ENCODE results near the gene SNAPC4. TPM values are rescaled to one million over a fixed set of nuclear protein-coding genes. Genes with fewer than 3 reads are reported as not detected.

The SNAPC4 gene
- polyA plus RNA-seq, 1 of the 3 experiments (the other 2 are of a cell fraction): 9.2 TPM

- no peaks in the 10 kb centered on the region for H3K9me3 ChIP-seq
- peaks cover 38% of the 10 kb centered on the region for H3K79me2 ChIP-seq (ENCODE audit: insufficient read depth)
- peaks cover 26 to 71% of the 10 kb centered on the region in 2 experiments for H3K36me3 ChIP-seq (replicated peaks in 1 of 2; ENCODE audit: control insufficient read depth in 1 of 2, insufficient read depth in 2 of 2, low read length in 1 of 2)
- peaks cover 10% of the 10 kb centered on the region for H3F3A ChIP-seq (replicated peaks; ENCODE audit: insufficient read depth)
- H3K4me1 ChIP-seq (ENCODE audit: control insufficient read depth in 1 of 2, insufficient read depth in 2 of 2, low read depth in 1 of 2, low read length in 1 of 2): peaks cover 3 to 19% of the 10 kb centered on the region in 2 experiments; a peak in 2 of 4 replicates
- peaks cover 5% of the 10 kb centered on the region; the same call in 1 of the 2 replicates for H4K20me1 ChIP-seq (ENCODE audit: insufficient read depth)
- no peak overlapping the region for H2AFZ ChIP-seq (ENCODE audit: low read depth)
- no peak overlapping the region for H3K27ac ChIP-seq (ENCODE audit: low read depth in 2 of 2, low read length in 1 of 2)
- H3K4me3 ChIP-seq (ENCODE audit: low read depth in 2 of 2, low read length in 1 of 2): no peak overlapping the region
- H3K4me2 ChIP-seq: no peak overlapping the region
- no peak overlapping the region for H3K9ac ChIP-seq
- no peaks in the 10 kb centered on the region for H3K9me2 ChIP-seq
- 88% methylated on average over 5 of the region's 6 CpGs for WGBS (ENCODE audit: low lambda C conversion rate)
- H3K27me3 ChIP-seq (ENCODE audit: insufficient read depth): no peaks in the 10 kb centered on the region
- POLR2A ChIA-PET: interaction anchor here (4.0 kb wide), 1 partner anchor 24 kb away, joined by 21 read pairs; the partner anchor contains the start of gene CARD9
- no peak for TF ChIP-seq PBX3 (IDR thresholded peaks at IDR 0.05)
- TF ChIP-seq SMC3 (IDR thresholded peaks at IDR 0.05; ENCODE audit: low read depth, low read length): no peak
- TF ChIP-seq ELF1 (IDR thresholded peaks at IDR 0.05): no peak
- TF ChIP-seq MXI1 (IDR thresholded peaks at IDR 0.05; ENCODE audit: low read depth, low read length): no peak
- TF ChIP-seq TCF12 (IDR thresholded peaks at IDR 0.05): no peak
- TF ChIP-seq EZH2phosphoT487 (IDR thresholded peaks at IDR 0.05; ENCODE audit: borderline replicate concordance, low read depth): no peak
- no peak for TF ChIP-seq GATA2 (CRISPR knock-in tag; IDR thresholded peaks at IDR 0.05)
- no peak for TF ChIP-seq MAX (IDR thresholded peaks at IDR 0.05; ENCODE audit: low read depth)
- TF ChIP-seq ZBTB33 (IDR thresholded peaks at IDR 0.05; ENCODE audit: borderline replicate concordance, low read depth): no peak
- no peak for TF ChIP-seq NRF1 (IDR thresholded peaks at IDR 0.05; ENCODE audit: low read depth, low read length)
- TF ChIP-seq MEF2A (IDR thresholded peaks at IDR 0.05; ENCODE audit: borderline replicate concordance, low read depth): no peak
- no peak for TF ChIP-seq FOSL2 (IDR thresholded peaks at IDR 0.05; ENCODE audit: borderline replicate concordance, low read depth)
- no peak for TF ChIP-seq GABPA (IDR thresholded peaks at IDR 0.05; ENCODE audit: low read depth)
- CTCF ChIA-PET: interaction anchor here (0.8 to 6.8 kb wide), 5 partner anchors 23 to 222 kb away, joined by 3 to 42 read pairs (median 3); partner anchors contain the start of gene DNLZ
- no peak for DNase-seq
These were observed 2.3 kb downstream of the SNAPC4 start for GRCh38 chr9:136397643-136398042.

- Histone ChIP-seq H3K4me1 (ENCODE audit: control insufficient read depth in 1 of 2, insufficient read depth in 2 of 2, low read depth in 1 of 2, low read length in 1 of 2) (peaks cover 3 to 19% of the 10 kb centered on the region in 2 experiments; a peak in 2 of 4 replicates), H3F3A (replicated peaks; ENCODE audit: insufficient read depth) (peaks cover 6% of the 10 kb centered on the region), H3K4me2 (no peak overlapping the region), H3K79me2 (ENCODE audit: insufficient read depth) (peaks cover 40% of the 10 kb centered on the region), H3K9me2 (no peaks in the 10 kb centered on the region), H3K27me3 (ENCODE audit: insufficient read depth) (no peaks in the 10 kb centered on the region), H3K27ac (ENCODE audit: low read depth in 2 of 2, low read length in 1 of 2) (no peak overlapping the region), H3K36me3 (replicated peaks in 1 of 2; ENCODE audit: control insufficient read depth in 1 of 2, insufficient read depth in 2 of 2, low read length in 1 of 2) (peaks cover 30 to 72% of the 10 kb centered on the region in 2 experiments), H2AFZ (ENCODE audit: low read depth) (no peak overlapping the region), H3K4me3 (ENCODE audit: low read depth in 2 of 2, low read length in 1 of 2) (no peak overlapping the region), H3K9ac (no peak overlapping the region), H4K20me1 (ENCODE audit: insufficient read depth) (peaks cover 5% of the 10 kb centered on the region; the same call in 1 of the 2 replicates), H3K9me3 (no peaks in the 10 kb centered on the region)
- DNase-seq: no peak
- ChIA-PET POLR2A (interaction anchor here (0.8 to 4.0 kb wide), 2 partner anchors 22 to 69 kb away, joined by 3 to 21 read pairs; partner anchors contain the start of genes CARD9 and GPSM1), CTCF (interaction anchor here (0.8 to 6.8 kb wide), 6 partner anchors 12 to 83 kb away, joined by 3 to 42 read pairs (median 4); partner anchors contain the start of genes DNLZ, ENTR1 and PMPCA)
- WGBS (ENCODE audit: low lambda C conversion rate): 90% methylated on average over 4 of the region's 4 CpGs
- TF ChIP-seq USF2 (IDR thresholded peaks at IDR 0.05; ENCODE audit: borderline replicate concordance, low read depth, low read length) (no peak), ZBTB33 (IDR thresholded peaks at IDR 0.05; ENCODE audit: borderline replicate concordance, low read depth) (no peak), TCF12 (IDR thresholded peaks at IDR 0.05) (no peak), YY1 (IDR thresholded peaks at IDR 0.05; ENCODE audit: low read depth) (no peak), IRF3 (IDR thresholded peaks at IDR 0.05; ENCODE audit: low read depth, low read length) (no peak), USF1 (IDR thresholded peaks at IDR 0.05; ENCODE audit: borderline replicate concordance, low read depth) (no peak), PBX3 (IDR thresholded peaks at IDR 0.05) (no peak), FOSL2 (IDR thresholded peaks at IDR 0.05; ENCODE audit: borderline replicate concordance, low read depth) (no peak)
These were observed 3.8 kb downstream of the SNAPC4 start for GRCh38 chr9:136396219-136396515.
